Astrocyte (in vitro differentiated cells and primary cell): Measurements from ENCODE around the gene ADARB2.

ENCODE experiments used
- CTCF ChIP-seq: IDR thresholded peaks from 2 replicates; pipeline ENCODE4 v1.5.1; 2011; ENCODE audit warnings: low read depth, mild to moderate bottlenecking, inconsistent platforms, low read length, moderate library complexity; ENCODE audit not compliant: insufficient read depth
- EZH2 ChIP-seq: IDR thresholded peaks from 2 replicates; pipeline ENCODE4 v1.6.1; 2012; ENCODE audit warnings: mild to moderate bottlenecking, low read length, inconsistent platforms; ENCODE audit not compliant: insufficient read depth

DNA sequence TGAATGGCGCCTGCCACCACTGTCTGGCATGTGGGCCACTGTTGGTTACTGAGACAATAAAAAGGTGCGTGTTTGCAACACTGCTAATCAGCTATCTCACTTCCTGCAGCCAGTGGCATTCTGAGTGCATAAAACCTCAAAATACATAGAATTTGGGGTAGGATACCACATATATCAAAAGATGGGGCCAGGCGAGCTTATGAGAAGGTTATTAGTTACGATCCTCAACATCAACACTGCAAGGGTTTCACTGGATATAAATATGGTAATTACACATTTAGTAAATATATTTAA is 480.9 kb downstream of the ADARB2 start:
- TF ChIP-seq CTCF (no peak), EZH2 (no peak)
